H1 (cell line): ENCODE results near the gene FSIP1. TPM values are rescaled to one million over a fixed set of nuclear protein-coding genes. Genes with fewer than 3 reads are reported as not detected.

ENCODE experiments used
- CTCF ChIA-PET: fragments of 300-600 bp; sonication (Branson Sonifier 250); formaldehyde crosslinking; loops from one replicate; lab custom pipeline; 2021; ENCODE audit not compliant: partially characterized antibody; lab: Charles Lee
- POLR2A ChIA-PET: fragments of 300-600 bp; sonication (Branson Sonifier 250); formaldehyde crosslinking; loops from one replicate; lab custom pipeline; 2021; ENCODE audit warnings: inconsistent platforms; ENCODE audit not compliant: partially characterized antibody; lab: Charles Lee
- DNase-seq, 2 experiments: peaks; one replicate each; pipeline versions ENCODE4 v3.0.0 to v3.0.0-alpha.2; 2010 to 2022; ENCODE audit warnings: low spot score in 2 of 2, low read depth in 1 of 2, mixed read lengths in 1 of 2
- FAIRE-seq: peaks from 2 replicates; lab custom pipeline; 2011; peaks lifted over from hg19 to GRCh38; lab: Jason Lieb, UNC
- H2AFZ ChIP-seq: 2 replicates; pipeline ENCODE4 v1.8.1; 2012; ENCODE audit warnings: low read length, inconsistent platforms
- H2AK5ac ChIP-seq: 2 replicates; pipeline ENCODE4 v1.6.1; 2013; ENCODE audit warnings: low read depth, low read length
- H2BK120ac ChIP-seq: replicated peaks from 2 replicates; pipeline ENCODE3; 2013; ENCODE audit warnings: low read depth, low read length, inconsistent platforms
- H2BK12ac ChIP-seq: 2 replicates; pipeline ENCODE4 v1.6.1; 2013; ENCODE audit warnings: low read depth, low read length
- H2BK15ac ChIP-seq: 2 replicates; pipeline ENCODE4 v1.6.1; 2013; ENCODE audit warnings: low read length
- H2BK20ac ChIP-seq: 2 replicates; pipeline ENCODE4 v1.6.1; 2013; ENCODE audit warnings: low read length
- H2BK5ac ChIP-seq: 2 replicates; pipeline ENCODE4 v1.6.1; 2013; ENCODE audit warnings: low read depth, low read length
- H3K14ac ChIP-seq: 2 replicates; pipeline ENCODE4 v1.6.1; 2013; ENCODE audit warnings: inconsistent platforms; ENCODE audit not compliant: insufficient read length
- H3K18ac ChIP-seq: 2 replicates; pipeline ENCODE4 v1.6.1; 2013; ENCODE audit warnings: low read length; ENCODE audit errors: extremely low read depth
- H3K23ac ChIP-seq: 2 replicates; pipeline ENCODE4 v1.6.1; 2013; ENCODE audit warnings: inconsistent platforms; ENCODE audit not compliant: insufficient read length
- H3K23me2 ChIP-seq: 2 replicates; pipeline ENCODE4 v1.6.1; 2013; ENCODE audit warnings: low read depth, low read length
- H3K27ac ChIP-seq: 2 replicates; pipeline ENCODE4 v1.6.1; 2011; ENCODE audit warnings: low read depth, low read length, inconsistent platforms
- H3K27me3 ChIP-seq, 4 experiments: replicated peaks in 1 of 4; 1 replicate in 1 of 4; 2 replicates in 3 of 4; pipeline versions ENCODE4 v1.6.1 to v1.8.1; 2011 to 2013; ENCODE audit warnings: low read length in 3 of 4, mild to moderate bottlenecking in 3 of 4, inconsistent platforms in 2 of 4, mixed read lengths in 2 of 4, moderate library complexity in 1 of 4; ENCODE audit not compliant: control insufficient read depth in 3 of 4, insufficient read depth in 3 of 4; ENCODE audit errors: extremely low read depth in 1 of 4
- H3K36me3 ChIP-seq, 4 experiments: 2 replicates each; pipeline versions ENCODE4 v1.6.1 to v1.8.1; 2011 to 2013; ENCODE audit warnings: mild to moderate bottlenecking in 4 of 4, low read length in 3 of 4, moderate library complexity in 2 of 4, control low read depth in 1 of 4, inconsistent platforms in 1 of 4; ENCODE audit not compliant: insufficient read depth in 4 of 4, control insufficient read depth in 2 of 4
- H3K4ac ChIP-seq: replicated peaks from 2 replicates; pipeline ENCODE3; 2013; ENCODE audit warnings: low read length, low read depth, mixed read lengths, inconsistent platforms; ENCODE audit not compliant: insufficient read length
- H3K4me1 ChIP-seq, 4 experiments: replicated peaks in 1 of 4; 1 replicate in 1 of 4; 2 replicates in 3 of 4; pipeline versions ENCODE4 v1.6.1 to v1.8.1; 2011 to 2013; ENCODE audit warnings: low read length in 3 of 4, inconsistent platforms in 2 of 4, mixed read lengths in 1 of 4; ENCODE audit not compliant: insufficient read depth in 4 of 4, control insufficient read depth in 3 of 4
- H3K4me2 ChIP-seq, 2 experiments: 2 replicates each; pipeline versions ENCODE4 v1.6.1 to v1.8.1; 2011 to 2013; ENCODE audit warnings: low read depth in 2 of 2, low read length in 2 of 2, control low read depth in 1 of 2, inconsistent platforms in 1 of 2, mild to moderate bottlenecking in 1 of 2; ENCODE audit not compliant: insufficient read depth in 1 of 2
- H3K4me3 ChIP-seq, 4 experiments: fragments of 200-600, 300-600 bp in 1 of 4; sonication (generic), shearing (Covaris generic), sonication (Bioruptor Twin) in 1 of 4; 2 replicates each; pipeline versions ENCODE4 v1.5.1 to v1.8.1; 2011 to 2016; ENCODE audit warnings: low read length in 4 of 4, low read depth in 3 of 4, control low read depth in 2 of 4, inconsistent platforms in 2 of 4, mild to moderate bottlenecking in 2 of 4, mixed read lengths in 1 of 4, moderate library complexity in 1 of 4; ENCODE audit not compliant: insufficient read depth in 2 of 4; ENCODE audit errors: extremely low read depth in 1 of 4
- H3K56ac ChIP-seq: replicated peaks from 2 replicates; pipeline ENCODE3; 2013; ENCODE audit warnings: low read depth, mild to moderate bottlenecking, mixed read lengths, low read length, inconsistent platforms; ENCODE audit not compliant: insufficient read length
- H3K79me1 ChIP-seq: 2 replicates; pipeline ENCODE4 v1.6.1; 2013; ENCODE audit warnings: low read depth, low read length, control low read depth
- H3K79me2 ChIP-seq, 2 experiments: 2 replicates each; pipeline versions ENCODE4 v1.6.1 to v1.8.1; 2012 to 2013; ENCODE audit warnings: low read length in 2 of 2, mild to moderate bottlenecking in 2 of 2, inconsistent platforms in 1 of 2; ENCODE audit not compliant: insufficient read depth in 2 of 2, control insufficient read depth in 1 of 2
- H3K9ac ChIP-seq, 4 experiments: replicated peaks in 1 of 4; 1 replicate in 1 of 4; 2 replicates in 3 of 4; pipeline versions ENCODE4 v1.6.1 to v1.8.1; 2011 to 2013; ENCODE audit warnings: low read depth in 3 of 4, low read length in 3 of 4, control low read depth in 2 of 4, mild to moderate bottlenecking in 2 of 4, moderate library complexity in 2 of 4, inconsistent platforms in 1 of 4; ENCODE audit errors: extremely low read depth in 1 of 4
- H3K9me3 ChIP-seq, 2 experiments: 2 replicates each; pipeline versions ENCODE4 v1.6.1 to v1.8.1; 2012 to 2013; ENCODE audit warnings: mild to moderate bottlenecking in 2 of 2, moderate library complexity in 2 of 2, control low read depth in 1 of 2, inconsistent platforms in 1 of 2, low read depth in 1 of 2, low read length in 1 of 2, mixed read lengths in 1 of 2; ENCODE audit not compliant: insufficient read depth in 2 of 2
- H4K20me1 ChIP-seq, 2 experiments: replicated peaks in 1 of 2; 2 replicates each; pipeline versions ENCODE3 to v1.8.1; 2011 to 2013; ENCODE audit warnings: inconsistent platforms in 2 of 2, low read length in 2 of 2, mild to moderate bottlenecking in 1 of 2; ENCODE audit not compliant: insufficient read depth in 2 of 2, control insufficient read depth in 1 of 2
- H4K5ac ChIP-seq: 2 replicates; pipeline ENCODE4 v1.6.1; 2013; ENCODE audit warnings: low read length, low read depth, mixed read lengths, inconsistent platforms; ENCODE audit not compliant: insufficient read length
- H4K8ac ChIP-seq: 2 replicates; pipeline ENCODE4 v1.8.0; 2013; ENCODE audit warnings: mild to moderate bottlenecking, moderate library complexity, low read length, inconsistent platforms; ENCODE audit not compliant: insufficient read depth; ENCODE audit errors: extremely low read depth
- H4K91ac ChIP-seq: replicated peaks from 2 replicates; pipeline ENCODE3; 2013; ENCODE audit warnings: low read length, mixed read lengths, inconsistent platforms; ENCODE audit not compliant: insufficient read length
- BCL11A ChIP-seq, 2 experiments: IDR thresholded peaks; one replicate each; pipeline ENCODE4 v1.6.1; 2011; ENCODE audit warnings: low read depth in 2 of 2, low read length in 2 of 2, mild to moderate bottlenecking in 2 of 2
- CBX5 ChIP-seq: fragments of 300-800, 300-1000 bp; sonication (generic); IDR thresholded peaks from 2 replicates; pipeline ENCODE4 v1.7.1; 2016; ENCODE audit warnings: antibody characterized with exemption, low read length, low read depth
- CHD2 ChIP-seq: IDR thresholded peaks from 2 replicates; pipeline ENCODE4 v1.6.1; 2012; ENCODE audit warnings: low read length, improper control_type of control experiment
- EGR1 ChIP-seq: IDR thresholded peaks from 2 replicates; pipeline ENCODE4 v1.6.1; 2011; ENCODE audit warnings: low read depth, low read length, borderline replicate concordance
- EZH2 ChIP-seq: fragments of 200-600 bp; sonication (generic); IDR thresholded peaks from 2 replicates; pipeline ENCODE4 v1.7.1; 2012; ENCODE audit warnings: low read depth, mild to moderate bottlenecking, moderate library complexity, low read length, inconsistent platforms; ENCODE audit not compliant: severe bottlenecking
- GABPA ChIP-seq: IDR thresholded peaks from 2 replicates; pipeline ENCODE4 v1.6.1; 2011; ENCODE audit warnings: mild to moderate bottlenecking, low read length, moderate library complexity, borderline replicate concordance; ENCODE audit not compliant: insufficient read depth
- GTF2F1 ChIP-seq: IDR thresholded peaks from 2 replicates; pipeline ENCODE4 v1.6.1; 2012; ENCODE audit warnings: low read depth, low read length, improper control_type of control experiment, borderline replicate concordance
- JUND ChIP-seq: IDR thresholded peaks from 2 replicates; pipeline ENCODE4 v1.6.1; 2011; ENCODE audit warnings: mild to moderate bottlenecking, improper control_type of control experiment, low read length
- NANOG ChIP-seq: IDR thresholded peaks from 2 replicates; pipeline ENCODE4 v1.6.1; 2011; ENCODE audit warnings: low read length, low read depth, mild to moderate bottlenecking, inconsistent platforms; ENCODE audit not compliant: insufficient read depth, poor library complexity, severe bottlenecking
- NRF1 ChIP-seq: IDR thresholded peaks from 2 replicates; pipeline ENCODE4 v1.6.1; 2011; ENCODE audit warnings: mild to moderate bottlenecking, low read depth, low read length, improper control_type of control experiment
- POLR2A ChIP-seq, 2 experiments: IDR thresholded peaks; 1 replicate in 1 of 2; 2 replicates in 1 of 2; pipeline ENCODE4 v1.6.1; 2011; ENCODE audit warnings: low read depth in 2 of 2, low read length in 2 of 2, mild to moderate bottlenecking in 2 of 2; ENCODE audit errors: control extremely low read depth in 1 of 2
- RXRA ChIP-seq: IDR thresholded peaks from 2 replicates; pipeline ENCODE4 v1.6.1; 2011; ENCODE audit warnings: low read depth, mild to moderate bottlenecking, low read length, moderate library complexity; ENCODE audit not compliant: insufficient read depth
- SIRT6 ChIP-seq: IDR thresholded peaks from one replicate; pipeline ENCODE4 v1.7.1; 2012; ENCODE audit warnings: low read length, inconsistent platforms
- SP1 ChIP-seq: IDR thresholded peaks from 2 replicates; pipeline ENCODE4 v1.6.1; 2011; ENCODE audit warnings: low read depth, low read length
- SUZ12 ChIP-seq: fragments of 200-600 bp; sonication (generic); IDR thresholded peaks from 2 replicates; pipeline ENCODE4 v1.6.1; 2012; ENCODE audit warnings: mild to moderate bottlenecking, inconsistent platforms, low read length, moderate library complexity, mixed read lengths
- TEAD4 ChIP-seq: IDR thresholded peaks from 2 replicates; pipeline ENCODE4 v1.6.1; 2012; ENCODE audit warnings: low read depth, low read length, inconsistent platforms, mixed read lengths
- WGBS, 2 experiments: shearing (Covaris generic) in 1 of 2; methylation state at CpG; one replicate each; pipeline versions ENCODE4 v1.1.6 to v1.1.7; 2013 to 2015; ENCODE audit warnings: low lambda C conversion rate in 2 of 2, mixed read lengths in 2 of 2, inconsistent platforms in 1 of 2, low coverage in 1 of 2, missing lambda C conversion rate in 1 of 2; ENCODE audit not compliant: insufficient replicate concordance in 2 of 2, insufficient coverage in 1 of 2, insufficient read length in 1 of 2; ENCODE audit errors: extremely low coverage in 1 of 2, missing lambda C conversion rate in 1 of 2; 5-methylcytosine and 5-hydroxymethylcytosine counted together
- polyA plus RNA-seq, 7 experiments: library from polyadenylated mRNA; depleted of rRNA in 3 of 7; stranded (reverse) in 5 of 7; unstranded in 2 of 7; fragments of >200 nt in 5 of 7; fragments of 200-250 nt in 2 of 7; gene quantifications; 1 replicate in 5 of 7; 2 replicates in 1 of 7; 4 replicates in 1 of 7; pipeline versions ENCODE4 v1.2.1 to v1.2.3, GENCODE V29; 2011 to 2013; ENCODE audit warnings: missing spikeins in 2 of 7, mixed read lengths in 2 of 7
- total RNA-seq: library from RNA; stranded (reverse); fragmentation: NEBNext Ultra II Directional; extraction: Animal tissue kit (Norgen Biotek cat#: 25700); gene quantifications from 2 replicates; pipeline ENCODE4 v1.2.1, GENCODE V29; 2021

Gene FSIP1
- total and polyA plus RNA-seq, 2 of the 8 experiments (the other 6 are each of a cell fraction or from before 2014, with no cell fraction given) = 0.18 to 1.3 TPM

GRCh38 chr15:39704235-39704634 lies 78.4 kb downstream of the FSIP1 start:
- 0 out of 2 replicates have a peak overlapping the region, but pooled peaks have one; percentile 4 for H3K27ac ChIP-seq
- H4K91ac ChIP-seq = no peak overlapping the region
- H3K14ac ChIP-seq = no peak overlapping the region
- no peak overlapping the region for H3K56ac ChIP-seq
- no peaks in the 10 kb centered on the region for H3K9me3 ChIP-seq
- no peak overlapping the region for H3K4me3 ChIP-seq
- H4K8ac ChIP-seq = no peak overlapping the region
- no peaks in the 10 kb centered on the region for H3K36me3 ChIP-seq
- H3K4me2 ChIP-seq = no peak overlapping the region
- H3K79me2 ChIP-seq = no peaks in the 10 kb centered on the region
- peaks cover 0 to 4% (median 2%) of the 10 kb centered on the region in 4 experiments; a peak in 2 of 7 replicates for H3K4me1 ChIP-seq
- no peak overlapping the region for H2AK5ac ChIP-seq
- no peaks in the 10 kb centered on the region for H3K79me1 ChIP-seq
- no peak overlapping the region for H2AFZ ChIP-seq
- H3K9ac ChIP-seq = no peak overlapping the region
- no peak overlapping the region for H2BK5ac ChIP-seq
- no peak overlapping the region for H2BK20ac ChIP-seq
- H3K4ac ChIP-seq = no peak overlapping the region
- 81% methylated on average over 5 of the region's 5 CpGs; no CpG with 5 or more reads in 1 of the 2 experiments for WGBS, 2 experiments
- H4K20me1 ChIP-seq = no peaks in the 10 kb centered on the region
- H4K5ac ChIP-seq = no peak overlapping the region
- POLR2A ChIA-PET = interaction anchor here (1.2 kb wide), 1 partner anchor 124 kb away, joined by 4 read pairs; no protein-coding TSS in a partner anchor
- H3K18ac ChIP-seq = no peak overlapping the region
- no peak overlapping the region for H3K23ac ChIP-seq
- H3K27me3 ChIP-seq = no peaks in the 10 kb centered on the region
- DNase-seq = no peak
- no peak overlapping the region for H2BK120ac ChIP-seq
- CTCF ChIA-PET = interaction anchor here (0.8 to 1.1 kb wide), 2 partner anchors 40 to 53 kb away, joined by 4 to 7 read pairs; no protein-coding TSS in a partner anchor
- 0 out of 2 replicates have a peak overlapping the region, but pooled peaks have one; percentile 6 for H2BK12ac ChIP-seq
- no peak overlapping the region for H2BK15ac ChIP-seq
- no peaks in the 10 kb centered on the region for H3K23me2 ChIP-seq
- no peak for FAIRE-seq
- TF ChIP-seq RXRA (no peak), TEAD4 (no peak), SIRT6 (no peak), EZH2 (no peak), SUZ12 (no peak), GTF2F1 (no peak), NANOG (no peak), SP1 (no peak), EGR1 (no peak), GABPA (no peak), JUND (no peak), POLR2A (IDR thresholded peaks at IDR 0.05; ENCODE audit: control extremely low read depth in 1 of 2, low read depth in 2 of 2, low read length in 2 of 2) (no peak), CBX5 (no peak), BCL11A (IDR thresholded peaks at IDR 0.05; ENCODE audit: low read depth in 2 of 2, low read length in 2 of 2) (no peak), NRF1 (no peak), CHD2 (no peak)
